Retinal pigment epithelial cell (primary cell): Measurements from ENCODE around the gene SPTBN1.

Experiments
- DNase-seq: peaks from one replicate; pipeline ENCODE4 v3.0.0-alpha.2; 2010; ENCODE audit warnings: low read depth
- H3K4me3 ChIP-seq: 2 replicates; pipeline ENCODE4 v1.5.1; 2011; ENCODE audit warnings: mild to moderate bottlenecking, low read length, control low read depth, moderate library complexity
- CTCF ChIP-seq: conservative IDR thresholded peaks from 2 replicates; pipeline ENCODE4 v1.5.1; 2011; ENCODE audit warnings: low read depth, low read length, control low read depth, inconsistent platforms

The SPTBN1 gene

GRCh38 chr2:54455563-54456361 lies at the start of gene SPTBN1:
Gene SPTBN1 (plus strand): TSS chr2:54456327. CDS start chr2:54526419, 70,092 bp downstream.
- DNase-seq, result peak; percentile 66
- no peak for TF ChIP-seq CTCF
- H3K4me3 ChIP-seq, result peak within 1 kb of the TSS; percentile 83

- H3K4me3 ChIP-seq, result no peak overlapping the region
- no peak for DNase-seq
- no peak for TF ChIP-seq CTCF
These were observed 48.4 kb upstream of the SPTBN1 start for GRCh38 chr2:54407693-54408092.

GRCh38 chr2:54408288-54408687 lies 47.8 kb upstream of the SPTBN1 start:
- H3K4me3 ChIP-seq, result no peak overlapping the region
- no peak for DNase-seq
- no peak for TF ChIP-seq CTCF

GRCh38 chr2:54409752-54410151 lies 46.4 kb upstream of the SPTBN1 start:
- no peak overlapping the region for H3K4me3 ChIP-seq
- no peak for DNase-seq
- TF ChIP-seq CTCF, result no peak

- no peak for TF ChIP-seq CTCF
- H3K4me3 ChIP-seq, result no peak overlapping the region
- no peak for DNase-seq
These were observed 44.2 kb upstream of the SPTBN1 start for GRCh38 chr2:54411801-54412354.

GRCh38 chr2:54416166-54416813 lies 39.8 kb upstream of the SPTBN1 start:
- no peak for DNase-seq
- no peak for TF ChIP-seq CTCF
- no peak overlapping the region for H3K4me3 ChIP-seq
